K562 (cell line): ENCODE results near the gene HOXB1. TPM values are rescaled to one million over a fixed set of nuclear protein-coding genes. Genes with fewer than 3 reads are reported as not detected.

ENCODE experiments used
- BMI1 ChIP-seq: fragments of 150-350 bp; IDR thresholded peaks from 2 replicates; pipeline ENCODE4 v1.6.1; 2014; ENCODE audit warnings: low read length
- BRF2 ChIP-seq: IDR thresholded peaks from 3 replicates; pipeline ENCODE4 v1.6.1; 2011; ENCODE audit warnings: borderline replicate concordance, mild to moderate bottlenecking; ENCODE audit not compliant: insufficient read length, insufficient read depth
- DPF2 ChIP-seq: fragments of 450-650 bp; IDR thresholded peaks from 2 replicates; pipeline ENCODE4 v1.6.1; 2016
- EGR1 ChIP-seq: fragments of 450-650 bp; conservative IDR thresholded peaks from 2 replicates; pipeline ENCODE4 v1.6.1; 2017; ENCODE audit warnings: mild to moderate bottlenecking
- KAT7 ChIP-seq: sonication (generic); formaldehyde crosslinking; IDR thresholded peaks from 2 replicates; pipeline ENCODE4 v1.8.0; 2022; ENCODE audit warnings: missing genetic modification reagents, mild to moderate bottlenecking, borderline replicate concordance
- MIER1 ChIP-seq: fragments of 450-650 bp; IDR thresholded peaks from 2 replicates; pipeline ENCODE4 v1.6.1; 2016; ENCODE audit warnings: antibody characterized with exemption, mild to moderate bottlenecking, low read depth
- MLLT1 ChIP-seq, 2 experiments: fragments of 450-650 bp; IDR thresholded peaks; 2 replicates each; pipeline ENCODE4 v1.6.1; 2016
- MTA2 ChIP-seq: fragments of 450-650 bp; IDR thresholded peaks from 2 replicates; pipeline ENCODE4 v1.6.1; 2016; ENCODE audit warnings: low read depth
- NONO ChIP-seq, 2 experiments: fragments of 200-400 bp in 1 of 2; fragments of 450-650 bp in 1 of 2; formaldehyde crosslinking in 1 of 2; IDR thresholded peaks; 2 replicates each; pipeline ENCODE4 v1.6.1; 2017; ENCODE audit warnings: low read depth in 2 of 2, mild to moderate bottlenecking in 2 of 2, moderate library complexity in 2 of 2, low read length in 1 of 2
- NUFIP1 ChIP-seq: fragments of 450-650 bp; IDR thresholded peaks from 2 replicates; pipeline ENCODE4 v1.6.1; 2018; ENCODE audit not compliant: partially characterized antibody
- POLR2A ChIP-seq: fragments of 450-650 bp; conservative IDR thresholded peaks from 2 replicates; pipeline ENCODE4 v1.6.1; 2016
- TRIM25 ChIP-seq: fragments of 450-650 bp; IDR thresholded peaks from 2 replicates; pipeline ENCODE4 v1.7.0; 2016; ENCODE audit warnings: borderline replicate concordance
- ZBTB40 ChIP-seq, 2 experiments: fragments of 450-650 bp in 1 of 2; sonication (generic) in 1 of 2; formaldehyde crosslinking in 1 of 2; IDR thresholded peaks; 2 replicates each; pipeline versions ENCODE4 v1.7.1 to v1.9.0; 2016 to 2022; ENCODE audit warnings: inconsistent platforms in 1 of 2, mild to moderate bottlenecking in 1 of 2, missing genetic modification reagents in 1 of 2
- ZFX ChIP-seq: sonication (generic); formaldehyde crosslinking; IDR thresholded peaks from 2 replicates; pipeline ENCODE4 v1.8.0; 2022; ENCODE audit warnings: mild to moderate bottlenecking, missing genetic modification reagents, moderate library complexity
- polyA plus RNA-seq, 8 experiments: library from polyadenylated mRNA; depleted of rRNA in 4 of 8; stranded (reverse) in 5 of 8; unstranded in 3 of 8; fragments of >200 nt; fragmentation: Nextera tagmentation in 2 of 8; fragmentation: Illumina TruSeq in 1 of 8; extraction: Ambion mirVana in 2 of 8; extraction: Trizol in 1 of 8; gene quantifications; 2 replicates each; pipeline versions ENCODE4 v1.2.1 to v1.2.3, GENCODE V29; 2011 to 2014; ENCODE audit warnings: inconsistent platforms in 1 of 8, missing spikeins in 1 of 8
- total RNA-seq, 7 experiments: library from RNA; depleted of rRNA in 6 of 7; stranded (reverse); fragments of >200 nt in 6 of 7; fragmentation: Illumina TruSeq in 2 of 7; extraction: Trizol in 2 of 7; gene quantifications; 2 replicates each; pipeline versions ENCODE4 v1.2.1 to v1.2.3, GENCODE V29; 2011 to 2021; ENCODE audit warnings: low replicate concordance in 1 of 7

The HOXB1 gene
- total and polyA plus RNA-seq, 9 of the 15 experiments (the other 6 are each of a cell fraction or from before 2014, with no cell fraction given), result 0.04 TPM; not detected in 8

- TF ChIP-seq BRF2 (no peak), MTA2 (no peak), MIER1 (no peak), BMI1 (no peak), ZFX (CRISPR knock-in tag) (peak; percentile 51; the same call in 1 of the 2 replicates), MLLT1 (IDR thresholded peaks at IDR 0.05) (peak; percentile 39 to 79; a peak in 1 of 4 replicates), POLR2A (no peak; the same call in 1 of the 2 replicates), TRIM25 (no peak), DPF2 (no peak), NUFIP1 (no peak), EGR1 (0 out of 2 replicates have a peak, but pooled peaks have one; percentile 17), NONO (IDR thresholded peaks at IDR 0.05; ENCODE audit: low read depth in 2 of 2, low read length in 1 of 2) (no peak), KAT7 (peak; percentile 50; the same call in 1 of the 2 replicates), ZBTB40 (IDR thresholded peaks at IDR 0.05) (0 out of 2 replicates have a peak, but pooled peaks have one; percentile 17), ZBTB40 (CRISPR knock-in tag; IDR thresholded peaks at IDR 0.05) (no peak)
Measured at GRCh38 chr17:48575673-48576478, 45.1 kb upstream of the HOXB1 start (continued).
